K562 (cell line): ENCODE data around the gene FBXO46. TPM values are rescaled to one million over a fixed set of nuclear protein-coding genes. Genes with fewer than 3 reads are reported as not detected.
A peak's percentile ranks its signal among the peaks of the same experiment; 100 is the strongest.

Experiments
- ATF4 ChIP-seq: fragments of 450-650 bp; formaldehyde crosslinking; IDR thresholded peaks from 2 replicates; pipeline ENCODE4 v1.4.0; 2022; ENCODE audit warnings: mild to moderate bottlenecking, moderate library complexity
- CBFA2T2 ChIP-seq: fragments of 450-650 bp; conservative IDR thresholded peaks from 2 replicates; pipeline ENCODE4 v1.6.1; 2017; ENCODE audit warnings: mild to moderate bottlenecking
- DDX20 ChIP-seq: fragments of 450-650 bp; IDR thresholded peaks from 2 replicates; pipeline ENCODE4 v1.6.1; 2016; ENCODE audit warnings: missing genetic modification characterization, low read depth, mild to moderate bottlenecking, missing compliant biosample characterization, moderate library complexity
- ELK1 ChIP-seq: sonication (generic); formaldehyde crosslinking; IDR thresholded peaks from 2 replicates; pipeline ENCODE4 v1.8.1; 2022; ENCODE audit warnings: missing genetic modification reagents
- ESRRA ChIP-seq: fragments of 450-650 bp; IDR thresholded peaks from 2 replicates; pipeline ENCODE4 v1.6.1; 2014; ENCODE audit warnings: low read depth, mild to moderate bottlenecking, moderate library complexity, borderline replicate concordance
- FOXA3 ChIP-seq, 2 experiments: fragments of 450-650 bp in 1 of 2; sonication (generic) in 1 of 2; formaldehyde crosslinking; IDR thresholded peaks in 1 of 2; conservative IDR thresholded peaks in 1 of 2; 2 replicates each; pipeline versions ENCODE4 v1.4.0 to v1.8.0; 2020 to 2022; ENCODE audit warnings: mild to moderate bottlenecking in 2 of 2, missing genetic modification reagents in 1 of 2
- FUS ChIP-seq: fragments of 200-400 bp; formaldehyde crosslinking; optimal IDR thresholded peaks from 2 replicates; pipeline ENCODE3; 2017; ENCODE audit warnings: low read depth, low read length
- HLTF ChIP-seq: fragments of 450-650 bp; IDR thresholded peaks from 2 replicates; pipeline ENCODE4 v1.6.1; 2016
- NFIC ChIP-seq: fragments of 450-650 bp; IDR thresholded peaks from 2 replicates; pipeline ENCODE4 v1.6.1; 2017; ENCODE audit warnings: mild to moderate bottlenecking, inconsistent platforms
- NFYB ChIP-seq: IDR thresholded peaks from 2 replicates; pipeline ENCODE4 v1.6.1; 2011; ENCODE audit warnings: mild to moderate bottlenecking, moderate library complexity; ENCODE audit not compliant: insufficient read length; ENCODE audit errors: extremely low read depth
- ZBTB17 ChIP-seq: fragments of 450-650 bp; formaldehyde crosslinking; IDR thresholded peaks from 2 replicates; pipeline ENCODE4 v1.4.0; 2020; ENCODE audit warnings: mild to moderate bottlenecking
- ZNF197 ChIP-seq: fragments of 200-800 bp; sonication (Bioruptor generic); IDR thresholded peaks from 2 replicates; pipeline ENCODE4 v1.6.1; 2016; ENCODE audit warnings: low read depth, missing genetic modification characterization, missing compliant biosample characterization
- polyA plus RNA-seq, 8 experiments: library from polyadenylated mRNA; depleted of rRNA in 4 of 8; stranded (reverse) in 5 of 8; unstranded in 3 of 8; fragments of >200 nt; fragmentation: Nextera tagmentation in 2 of 8; fragmentation: Illumina TruSeq in 1 of 8; extraction: Ambion mirVana in 2 of 8; extraction: Trizol in 1 of 8; gene quantifications; 2 replicates each; pipeline versions ENCODE4 v1.2.1 to v1.2.3, GENCODE V29; 2011 to 2014; ENCODE audit warnings: inconsistent platforms in 1 of 8, missing spikeins in 1 of 8
- total RNA-seq, 7 experiments: library from RNA; depleted of rRNA in 6 of 7; stranded (reverse); fragments of >200 nt in 6 of 7; fragmentation: Illumina TruSeq in 2 of 7; extraction: Trizol in 2 of 7; gene quantifications; 2 replicates each; pipeline versions ENCODE4 v1.2.1 to v1.2.3, GENCODE V29; 2011 to 2021; ENCODE audit warnings: low replicate concordance in 1 of 7
- TF ChIP-seq, protein P1 (sequence below): sonication (generic); formaldehyde crosslinking; IDR thresholded peaks from 2 replicates; pipeline ENCODE4 v1.8.0; 2022; ENCODE audit warnings: mild to moderate bottlenecking, missing genetic modification reagents
- TF ChIP-seq, protein P2 (sequence below), 2 experiments: fragments of 450-650 bp; IDR thresholded peaks; 2 replicates each; pipeline ENCODE4 v1.6.1; 2018; ENCODE audit warnings: mild to moderate bottlenecking in 2 of 2, low read depth in 1 of 2; ENCODE audit not compliant: partially characterized antibody in 2 of 2
- TF ChIP-seq, protein P3 (sequence below): fragments of 250-450 bp; sonication (Bioruptor Pico); IDR thresholded peaks from 2 replicates; pipeline ENCODE4 v1.8.0; 2021; ENCODE audit warnings: mild to moderate bottlenecking, moderate library complexity
- TF ChIP-seq, protein P4 (sequence below): sonication (generic); IDR thresholded peaks from 2 replicates; pipeline ENCODE4 v1.6.1; 2016

FBXO46 gene
- total and polyA plus RNA-seq, 9 of the 15 experiments (the other 6 are each of a cell fraction or from before 2014, with no cell fraction given), result 1.5 to 36.1 (median 7.3) TPM

GRCh38 chr19:45717131-45717982 lies 13.3 kb downstream of the FBXO46 start (continued):
- TF ChIP-seq HLTF (no peak), ATF4 (CRISPR knock-in tag) (no peak), ZBTB17 (CRISPR knock-in tag) (0 out of 2 replicates have a peak, but pooled peaks have one; percentile 12), ELK1 (CRISPR knock-in tag) (0 out of 2 replicates have a peak, but pooled peaks have one; percentile 64), FOXA3 (CRISPR knock-in tag; conservative IDR thresholded peaks at IDR 0.05 in 1 of 2, IDR thresholded peaks at IDR 0.05 in 1 of 2) (peak; percentile 70 to 82), CBFA2T2 (peak; percentile 35; the same call in 1 of the 2 replicates), NFIC (no peak), DDX20 (tag) (no peak), NFYB (peak; percentile 44), FUS (no peak), ESRRA (peak; percentile 94), ZNF197 (CRISPR knock-in tag) (peak; percentile 76; the same call in 1 of the 2 replicates)
- TF ChIP-seq, protein P1, sequence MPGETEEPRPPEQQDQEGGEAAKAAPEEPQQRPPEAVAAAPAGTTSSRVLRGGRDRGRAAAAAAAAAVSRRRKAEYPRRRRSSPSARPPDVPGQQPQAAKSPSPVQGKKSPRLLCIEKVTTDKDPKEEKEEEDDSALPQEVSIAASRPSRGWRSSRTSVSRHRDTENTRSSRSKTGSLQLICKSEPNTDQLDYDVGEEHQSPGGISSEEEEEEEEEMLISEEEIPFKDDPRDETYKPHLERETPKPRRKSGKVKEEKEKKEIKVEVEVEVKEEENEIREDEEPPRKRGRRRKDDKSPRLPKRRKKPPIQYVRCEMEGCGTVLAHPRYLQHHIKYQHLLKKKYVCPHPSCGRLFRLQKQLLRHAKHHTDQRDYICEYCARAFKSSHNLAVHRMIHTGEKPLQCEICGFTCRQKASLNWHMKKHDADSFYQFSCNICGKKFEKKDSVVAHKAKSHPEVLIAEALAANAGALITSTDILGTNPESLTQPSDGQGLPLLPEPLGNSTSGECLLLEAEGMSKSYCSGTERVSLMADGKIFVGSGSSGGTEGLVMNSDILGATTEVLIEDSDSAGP (CRISPR knock-in tag), result peak; percentile 98
- TF ChIP-seq, protein P2, sequence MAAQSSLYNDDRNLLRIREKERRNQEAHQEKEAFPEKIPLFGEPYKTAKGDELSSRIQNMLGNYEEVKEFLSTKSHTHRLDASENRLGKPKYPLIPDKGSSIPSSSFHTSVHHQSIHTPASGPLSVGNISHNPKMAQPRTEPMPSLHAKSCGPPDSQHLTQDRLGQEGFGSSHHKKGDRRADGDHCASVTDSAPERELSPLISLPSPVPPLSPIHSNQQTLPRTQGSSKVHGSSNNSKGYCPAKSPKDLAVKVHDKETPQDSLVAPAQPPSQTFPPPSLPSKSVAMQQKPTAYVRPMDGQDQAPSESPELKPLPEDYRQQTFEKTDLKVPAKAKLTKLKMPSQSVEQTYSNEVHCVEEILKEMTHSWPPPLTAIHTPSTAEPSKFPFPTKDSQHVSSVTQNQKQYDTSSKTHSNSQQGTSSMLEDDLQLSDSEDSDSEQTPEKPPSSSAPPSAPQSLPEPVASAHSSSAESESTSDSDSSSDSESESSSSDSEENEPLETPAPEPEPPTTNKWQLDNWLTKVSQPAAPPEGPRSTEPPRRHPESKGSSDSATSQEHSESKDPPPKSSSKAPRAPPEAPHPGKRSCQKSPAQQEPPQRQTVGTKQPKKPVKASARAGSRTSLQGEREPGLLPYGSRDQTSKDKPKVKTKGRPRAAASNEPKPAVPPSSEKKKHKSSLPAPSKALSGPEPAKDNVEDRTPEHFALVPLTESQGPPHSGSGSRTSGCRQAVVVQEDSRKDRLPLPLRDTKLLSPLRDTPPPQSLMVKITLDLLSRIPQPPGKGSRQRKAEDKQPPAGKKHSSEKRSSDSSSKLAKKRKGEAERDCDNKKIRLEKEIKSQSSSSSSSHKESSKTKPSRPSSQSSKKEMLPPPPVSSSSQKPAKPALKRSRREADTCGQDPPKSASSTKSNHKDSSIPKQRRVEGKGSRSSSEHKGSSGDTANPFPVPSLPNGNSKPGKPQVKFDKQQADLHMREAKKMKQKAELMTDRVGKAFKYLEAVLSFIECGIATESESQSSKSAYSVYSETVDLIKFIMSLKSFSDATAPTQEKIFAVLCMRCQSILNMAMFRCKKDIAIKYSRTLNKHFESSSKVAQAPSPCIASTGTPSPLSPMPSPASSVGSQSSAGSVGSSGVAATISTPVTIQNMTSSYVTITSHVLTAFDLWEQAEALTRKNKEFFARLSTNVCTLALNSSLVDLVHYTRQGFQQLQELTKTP (IDR thresholded peaks at IDR 0.05; ENCODE audit: low read depth in 1 of 2, partially characterized antibody in 2 of 2), result peak; percentile 27 to 44
- TF ChIP-seq, protein P3, sequence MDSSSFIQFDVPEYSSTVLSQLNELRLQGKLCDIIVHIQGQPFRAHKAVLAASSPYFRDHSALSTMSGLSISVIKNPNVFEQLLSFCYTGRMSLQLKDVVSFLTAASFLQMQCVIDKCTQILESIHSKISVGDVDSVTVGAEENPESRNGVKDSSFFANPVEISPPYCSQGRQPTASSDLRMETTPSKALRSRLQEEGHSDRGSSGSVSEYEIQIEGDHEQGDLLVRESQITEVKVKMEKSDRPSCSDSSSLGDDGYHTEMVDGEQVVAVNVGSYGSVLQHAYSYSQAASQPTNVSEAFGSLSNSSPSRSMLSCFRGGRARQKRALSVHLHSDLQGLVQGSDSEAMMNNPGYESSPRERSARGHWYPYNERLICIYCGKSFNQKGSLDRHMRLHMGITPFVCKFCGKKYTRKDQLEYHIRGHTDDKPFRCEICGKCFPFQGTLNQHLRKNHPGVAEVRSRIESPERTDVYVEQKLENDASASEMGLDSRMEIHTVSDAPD (CRISPR knock-in tag), result no peak
- TF ChIP-seq, protein P4, sequence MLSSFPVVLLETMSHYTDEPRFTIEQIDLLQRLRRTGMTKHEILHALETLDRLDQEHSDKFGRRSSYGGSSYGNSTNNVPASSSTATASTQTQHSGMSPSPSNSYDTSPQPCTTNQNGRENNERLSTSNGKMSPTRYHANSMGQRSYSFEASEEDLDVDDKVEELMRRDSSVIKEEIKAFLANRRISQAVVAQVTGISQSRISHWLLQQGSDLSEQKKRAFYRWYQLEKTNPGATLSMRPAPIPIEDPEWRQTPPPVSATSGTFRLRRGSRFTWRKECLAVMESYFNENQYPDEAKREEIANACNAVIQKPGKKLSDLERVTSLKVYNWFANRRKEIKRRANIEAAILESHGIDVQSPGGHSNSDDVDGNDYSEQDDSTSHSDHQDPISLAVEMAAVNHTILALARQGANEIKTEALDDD, result 0 out of 2 replicates have a peak, but pooled peaks have one; percentile 25
